A673 (cell line): Measurements from ENCODE around the gene KDM4B. TPM values are rescaled to one million over a fixed set of nuclear protein-coding genes. Genes with fewer than 3 reads are reported as not detected.

Experiments
- BruUV-seq: library from RNA; stranded (reverse); fragments of 400-500 nt; replicated peaks from 2 replicates; lab custom pipeline; 2021; lab: Mats Ljungman, UMichigan
- CTCF ChIA-PET: fragments of 300-600 bp; sonication (Branson Sonifier 250); formaldehyde crosslinking; loops from one replicate; lab custom pipeline; 2022; ENCODE audit warnings: antibody characterized with exemption; lab: Charles Lee
- POLR2A ChIA-PET: fragments of 300-600 bp; sonication (Branson Sonifier 250); formaldehyde crosslinking; loops from one replicate; lab custom pipeline; 2022; ENCODE audit warnings: antibody characterized with exemption; ENCODE audit not compliant: low non-redundant PET; lab: Charles Lee
- DNase-seq: peaks from one replicate; pipeline ENCODE4 v3.0.0-alpha.2; 2015; ENCODE audit warnings: low spot score
- H3K27ac ChIP-seq: fragments of 200-600 bp; sonication (generic); 2 replicates; pipeline ENCODE4 v1.5.1; 2016; ENCODE audit warnings: mixed run types, low read depth, mild to moderate bottlenecking, mixed read lengths, antibody characterized with exemption, low read length; ENCODE audit not compliant: poor library complexity, severe bottlenecking
- H3K27me3 ChIP-seq: fragments of 200-600 bp; sonication (generic); replicated peaks from 2 replicates; pipeline ENCODE4 v1.6.1; 2017; ENCODE audit warnings: mixed run types, low read depth, mild to moderate bottlenecking, mixed read lengths, antibody characterized with exemption, low read length; ENCODE audit not compliant: insufficient read depth, poor library complexity
- H3K36me3 ChIP-seq: fragments of 200-600 bp; sonication (generic); 2 replicates; pipeline ENCODE4 v1.6.1; 2016; ENCODE audit warnings: mixed run types, mild to moderate bottlenecking, mixed read lengths, antibody characterized with exemption, low read length; ENCODE audit not compliant: insufficient read depth, poor library complexity, severe bottlenecking
- H3K4me1 ChIP-seq: fragments of 200-600 bp; sonication (generic); 2 replicates; pipeline ENCODE4 v1.6.1; 2017; ENCODE audit warnings: mixed run types, mild to moderate bottlenecking, mixed read lengths, antibody characterized with exemption, low read length; ENCODE audit not compliant: insufficient read depth, poor library complexity, severe bottlenecking
- H3K4me3 ChIP-seq: fragments of 200-600 bp; sonication (generic); 2 replicates; pipeline ENCODE4 v1.5.1; 2016; ENCODE audit warnings: low read depth, mixed run types, mild to moderate bottlenecking, mixed read lengths, low read length; ENCODE audit not compliant: poor library complexity, severe bottlenecking
- H3K9me3 ChIP-seq: fragments of 200-600 bp; sonication (generic); 2 replicates; pipeline ENCODE4 v1.6.1; 2016; ENCODE audit warnings: mixed run types, low read depth, mild to moderate bottlenecking, mixed read lengths, antibody characterized with exemption, low read length; ENCODE audit not compliant: poor library complexity, severe bottlenecking
- EZH2 ChIP-seq: fragments of 200-600 bp; sonication (generic); IDR thresholded peaks from 2 replicates; pipeline ENCODE4 v1.6.1; 2017; ENCODE audit warnings: borderline replicate concordance, low read depth, mild to moderate bottlenecking, mixed read lengths, antibody characterized with exemption, low read length; ENCODE audit not compliant: poor library complexity, severe bottlenecking
- intact Hi-C: fragments of 100-400 bp; cut with micrococcal nuclease; formaldehyde crosslinking; loops from one replicate; pipeline ENCODE4 v1.10.0; 2022; ENCODE audit not compliant: unreplicated experiment
- total RNA-seq: library from RNA; stranded (reverse); gene quantifications from 2 replicates; pipeline ENCODE4 v1.2.3, GENCODE V29; 2021
- TF ChIP-seq, protein P1 (sequence below): fragments of 300-800, 200-600 bp; sonication (generic); conservative IDR thresholded peaks from 2 replicates; pipeline ENCODE4 v1.5.1; 2017; ENCODE audit warnings: low read depth, mild to moderate bottlenecking, antibody characterized with exemption, low read length, moderate library complexity, mixed read lengths

The KDM4B gene
- total RNA-seq, 1 experiment from 2014 or later, result 30.0 TPM

DNA sequence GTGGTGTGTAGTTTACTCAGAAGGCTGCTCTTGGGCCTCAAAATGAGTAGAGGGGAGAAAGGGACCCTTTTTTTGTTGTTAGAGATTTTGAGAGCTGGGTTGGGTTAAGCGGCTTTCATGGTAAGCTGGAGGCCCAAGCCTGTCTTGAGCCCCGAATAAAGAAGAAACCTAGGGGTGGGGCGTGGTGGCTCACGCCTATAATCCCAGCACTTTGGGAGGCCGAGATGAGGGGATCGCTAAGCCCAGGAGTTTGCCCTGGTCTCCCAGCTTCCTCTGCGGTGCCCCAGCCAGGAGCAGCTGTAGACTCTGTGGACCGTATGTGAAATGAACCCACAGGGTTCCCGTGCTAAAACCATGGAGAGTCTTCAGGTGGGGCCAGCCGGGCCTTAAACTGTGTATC, 56.1 kb downstream of the KDM4B start:
- no peak for TF ChIP-seq EZH2
- TF ChIP-seq, protein P1, sequence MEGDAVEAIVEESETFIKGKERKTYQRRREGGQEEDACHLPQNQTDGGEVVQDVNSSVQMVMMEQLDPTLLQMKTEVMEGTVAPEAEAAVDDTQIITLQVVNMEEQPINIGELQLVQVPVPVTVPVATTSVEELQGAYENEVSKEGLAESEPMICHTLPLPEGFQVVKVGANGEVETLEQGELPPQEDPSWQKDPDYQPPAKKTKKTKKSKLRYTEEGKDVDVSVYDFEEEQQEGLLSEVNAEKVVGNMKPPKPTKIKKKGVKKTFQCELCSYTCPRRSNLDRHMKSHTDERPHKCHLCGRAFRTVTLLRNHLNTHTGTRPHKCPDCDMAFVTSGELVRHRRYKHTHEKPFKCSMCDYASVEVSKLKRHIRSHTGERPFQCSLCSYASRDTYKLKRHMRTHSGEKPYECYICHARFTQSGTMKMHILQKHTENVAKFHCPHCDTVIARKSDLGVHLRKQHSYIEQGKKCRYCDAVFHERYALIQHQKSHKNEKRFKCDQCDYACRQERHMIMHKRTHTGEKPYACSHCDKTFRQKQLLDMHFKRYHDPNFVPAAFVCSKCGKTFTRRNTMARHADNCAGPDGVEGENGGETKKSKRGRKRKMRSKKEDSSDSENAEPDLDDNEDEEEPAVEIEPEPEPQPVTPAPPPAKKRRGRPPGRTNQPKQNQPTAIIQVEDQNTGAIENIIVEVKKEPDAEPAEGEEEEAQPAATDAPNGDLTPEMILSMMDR, result no peak
- Histone ChIP-seq H3K36me3 (no peaks in the 10 kb centered on the region), H3K27me3 (no peaks in the 10 kb centered on the region), H3K4me1 (peaks cover 13% of the 10 kb centered on the region), H3K9me3 (no peaks in the 10 kb centered on the region), H3K4me3 (no peak overlapping the region), H3K27ac (no peak overlapping the region)
- intact Hi-C loops, result no loop called here
- CTCF ChIA-PET, result interaction anchor here (0.6 kb wide), 1 partner anchor 1037 kb away, joined by 3 read pairs; no protein-coding TSS in a partner anchor
- BruUV-seq, result no TSS peak
- POLR2A ChIA-PET, result interaction anchor here (0.6 kb wide), 1 partner anchor 313 kb away, joined by 9 read pairs; no protein-coding TSS in a partner anchor
- DNase-seq, result no peak

DNA sequence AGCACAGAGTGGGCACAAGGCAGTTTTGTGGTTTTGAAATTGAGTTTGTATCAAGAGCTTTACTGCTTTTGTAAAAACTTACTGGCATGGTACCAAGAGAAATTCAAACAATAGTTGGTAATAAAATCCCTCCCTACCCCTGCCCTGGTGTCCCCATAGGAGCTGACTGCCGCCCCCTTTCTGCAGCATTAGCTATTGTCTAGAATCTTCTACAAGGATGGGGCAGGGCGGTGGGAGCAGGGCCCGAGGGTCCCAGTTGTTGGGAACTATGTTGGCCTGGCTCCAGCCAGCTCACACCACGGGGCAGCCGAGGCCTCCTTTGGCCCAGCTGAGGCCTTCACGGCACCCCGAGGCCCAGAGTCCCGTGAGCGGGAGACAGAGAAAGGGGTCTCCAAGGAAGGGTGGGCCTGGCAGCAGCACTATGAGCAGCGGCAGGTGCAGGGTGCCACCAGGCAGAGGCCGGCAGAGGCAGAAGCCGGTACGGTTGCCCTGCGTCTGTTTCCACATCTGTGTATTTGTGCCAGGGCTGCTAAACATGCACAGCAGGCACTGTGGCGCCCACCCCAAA, 57.9 kb downstream of the KDM4B start:
- intact Hi-C loops, result no loop called here
- no peak overlapping the region for H3K4me3 ChIP-seq
- BruUV-seq, result no TSS peak
- ChIA-PET CTCF (interaction anchor here (0.6 to 1.3 kb wide), 2 partner anchors 25 to 160 kb away, joined by 3 to 4 read pairs; partner anchors contain the start of gene PLIN3), POLR2A (no interaction called here)
- H3K9me3 ChIP-seq, result no peaks in the 10 kb centered on the region
- H3K4me1 ChIP-seq, result peaks cover 18% of the 10 kb centered on the region
- no peaks in the 10 kb centered on the region for H3K36me3 ChIP-seq
- TF ChIP-seq, protein P1, result peak; percentile 39; the same call in 1 of the 2 replicates
- no peak for TF ChIP-seq EZH2
- DNase-seq, result no peak
- H3K27me3 ChIP-seq, result no peaks in the 10 kb centered on the region
- no peak overlapping the region for H3K27ac ChIP-seq

DNA sequence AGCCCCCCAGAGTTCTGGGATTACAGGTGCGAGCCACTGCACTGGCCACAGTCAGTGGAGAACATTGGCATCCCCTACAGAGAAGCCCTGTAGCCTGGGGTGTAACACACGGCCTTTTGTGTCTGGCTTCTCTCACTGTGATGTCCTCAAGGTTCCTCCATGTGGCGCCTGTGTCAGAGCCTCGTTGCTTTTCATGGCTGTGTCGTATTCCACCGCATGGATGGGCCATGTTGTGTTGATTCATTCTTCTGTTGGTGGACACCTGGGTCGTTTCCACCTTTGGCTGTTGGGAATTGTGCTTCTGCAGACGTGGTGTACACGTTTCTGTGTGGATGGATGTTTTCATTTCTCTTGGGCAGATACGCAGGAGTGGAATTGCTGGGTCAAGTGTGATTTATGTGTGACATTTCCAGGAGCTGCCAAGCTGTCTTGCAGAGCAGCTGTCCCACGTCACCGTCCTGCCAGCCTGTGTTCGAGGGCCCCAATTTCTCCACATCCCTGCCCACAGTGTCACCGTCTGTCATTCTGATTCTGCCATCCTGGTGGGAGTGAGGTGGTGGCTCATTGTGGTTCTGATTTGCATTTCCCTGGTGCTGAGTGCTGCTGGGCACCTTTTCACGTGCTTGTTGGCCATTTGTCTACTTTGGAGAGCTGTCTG, 59.4 kb downstream of the KDM4B start:
- CTCF ChIA-PET, result no interaction called here
- Histone ChIP-seq H3K36me3 (no peaks in the 10 kb centered on the region), H3K4me3 (no peak overlapping the region), H3K27ac (no peak overlapping the region), H3K9me3 (no peaks in the 10 kb centered on the region), H3K27me3 (no peaks in the 10 kb centered on the region), H3K4me1 (peaks cover 18% of the 10 kb centered on the region)
- intact Hi-C loops, result no loop called here
- TF ChIP-seq EZH2, result no peak
- TF ChIP-seq, protein P1, result no peak
- POLR2A ChIA-PET, result no interaction called here
- no peak for DNase-seq
- BruUV-seq, result no TSS peak
